H9 (cell line): Measurements from ENCODE around the gene SLC22A13. TPM values are rescaled to one million over a fixed set of nuclear protein-coding genes. Genes with fewer than 3 reads are reported as not detected.

ENCODE experiments used
- DNase-seq: peaks from one replicate; pipeline ENCODE4 v3.0.0-alpha.2; 2017
- H2AFZ ChIP-seq: one replicate; pipeline ENCODE4 v1.6.1; 2013; ENCODE audit warnings: mild to moderate bottlenecking, low read length, control low read depth, moderate library complexity
- H2AK5ac ChIP-seq: 2 replicates; pipeline ENCODE4 v1.6.1; 2013; ENCODE audit warnings: low read length, control low read depth, mixed read lengths; ENCODE audit not compliant: insufficient read length
- H2BK120ac ChIP-seq: one replicate; pipeline ENCODE4 v1.6.1; 2013; ENCODE audit warnings: low read depth, mild to moderate bottlenecking, low read length, control low read depth, inconsistent platforms; ENCODE audit not compliant: poor library complexity, severe bottlenecking
- H2BK12ac ChIP-seq: 2 replicates; pipeline ENCODE4 v1.6.1; 2013; ENCODE audit warnings: low read length, control low read depth, mixed read lengths, low read depth; ENCODE audit not compliant: insufficient read length
- H2BK15ac ChIP-seq: 2 replicates; pipeline ENCODE4 v1.6.1; 2013; ENCODE audit warnings: low read depth, low read length, control low read depth
- H2BK20ac ChIP-seq: one replicate; pipeline ENCODE4 v1.6.1; 2013; ENCODE audit warnings: low read depth, mild to moderate bottlenecking, low read length, control low read depth, inconsistent platforms; ENCODE audit not compliant: poor library complexity, severe bottlenecking
- H2BK5ac ChIP-seq: 2 replicates; pipeline ENCODE4 v1.6.1; 2013; ENCODE audit warnings: low read length, control low read depth, mixed read lengths; ENCODE audit not compliant: insufficient read length
- H3K14ac ChIP-seq: 2 replicates; pipeline ENCODE4 v1.6.1; 2013; ENCODE audit warnings: low read length, control low read depth; ENCODE audit not compliant: insufficient read depth
- H3K18ac ChIP-seq: 2 replicates; pipeline ENCODE4 v1.6.1; 2013; ENCODE audit warnings: low read depth, mild to moderate bottlenecking, mixed read lengths, low read length, control low read depth; ENCODE audit not compliant: insufficient read length
- H3K23ac ChIP-seq: 2 replicates; pipeline ENCODE4 v1.6.1; 2013; ENCODE audit warnings: low read length, control low read depth, mixed read lengths, low read depth; ENCODE audit not compliant: insufficient read length
- H3K23me2 ChIP-seq: 2 replicates; pipeline ENCODE4 v1.6.1; 2013; ENCODE audit warnings: low read depth, mild to moderate bottlenecking, mixed read lengths, low read length, control low read depth; ENCODE audit not compliant: insufficient read length, poor library complexity, severe bottlenecking
- H3K27ac ChIP-seq: 2 replicates; pipeline ENCODE4 v1.5.1; 2013; ENCODE audit warnings: low read length, control low read depth, mixed read lengths, low read depth; ENCODE audit not compliant: insufficient read length
- H3K27me3 ChIP-seq: 2 replicates; pipeline ENCODE4 v1.6.1; 2013; ENCODE audit warnings: low read length, control low read depth, inconsistent platforms; ENCODE audit not compliant: insufficient read depth
- H3K4ac ChIP-seq: 2 replicates; pipeline ENCODE4 v1.6.1; 2013; ENCODE audit warnings: low read depth, mild to moderate bottlenecking, control low read depth, inconsistent platforms, low read length, moderate library complexity
- H3K4me1 ChIP-seq: 2 replicates; pipeline ENCODE4 v1.6.1; 2013; ENCODE audit warnings: low read length, control low read depth, inconsistent platforms; ENCODE audit not compliant: insufficient read depth
- H3K4me2 ChIP-seq: 2 replicates; pipeline ENCODE4 v1.6.1; 2013; ENCODE audit warnings: low read length, control low read depth, mixed read lengths; ENCODE audit not compliant: insufficient read length, insufficient read depth
- H3K56ac ChIP-seq: 2 replicates; pipeline ENCODE4 v1.6.1; 2013; ENCODE audit warnings: low read depth, mild to moderate bottlenecking, mixed read lengths, low read length, control low read depth; ENCODE audit not compliant: insufficient read length
- H3K79me1 ChIP-seq: 2 replicates; pipeline ENCODE4 v1.6.1; 2013; ENCODE audit warnings: low read depth, mild to moderate bottlenecking, moderate library complexity, low read length, control low read depth, inconsistent platforms; ENCODE audit not compliant: insufficient read depth, poor library complexity, severe bottlenecking
- H3K79me2 ChIP-seq: 2 replicates; pipeline ENCODE4 v1.6.1; 2013; ENCODE audit warnings: low read length, control low read depth, inconsistent platforms; ENCODE audit not compliant: insufficient read depth
- H3K9ac ChIP-seq: 2 replicates; pipeline ENCODE4 v1.6.1; 2013; ENCODE audit warnings: low read length, control low read depth, mixed read lengths; ENCODE audit not compliant: insufficient read length; ENCODE audit errors: extremely low read depth
- H3K9me3 ChIP-seq: one replicate; pipeline ENCODE4 v1.6.1; 2013; ENCODE audit warnings: low read depth, low read length, inconsistent platforms; ENCODE audit not compliant: control insufficient read depth
- H3T11ph ChIP-seq: one replicate; pipeline ENCODE4 v1.6.1; 2013; ENCODE audit warnings: mild to moderate bottlenecking, low read length, control low read depth, inconsistent platforms
- H4K20me1 ChIP-seq: one replicate; pipeline ENCODE4 v1.6.1; 2013; ENCODE audit not compliant: control insufficient read depth, insufficient read length, insufficient read depth
- H4K5ac ChIP-seq: 2 replicates; pipeline ENCODE4 v1.6.1; 2013; ENCODE audit warnings: low read depth, mild to moderate bottlenecking, mixed read lengths, low read length, control low read depth; ENCODE audit not compliant: insufficient read length
- H4K8ac ChIP-seq: replicated peaks from 2 replicates; pipeline ENCODE4 v1.6.1; 2013; ENCODE audit warnings: low read length, control low read depth, mixed read lengths, low read depth; ENCODE audit not compliant: insufficient read length
- H4K91ac ChIP-seq: 2 replicates; pipeline ENCODE4 v1.6.1; 2013; ENCODE audit warnings: low read depth, mild to moderate bottlenecking, moderate library complexity, mixed read lengths, low read length, control low read depth; ENCODE audit not compliant: insufficient read length
- H3K27ac Mint-ChIP-seq, 3 experiments: 2 replicates in 2 of 3; 3 replicates in 1 of 3; pipeline ENCODE4 v1.8.0; 2020 to 2021; ENCODE audit warnings: mixed read lengths in 3 of 3, mild to moderate bottlenecking in 1 of 3, moderate library complexity in 1 of 3
- H3K27me3 Mint-ChIP-seq: 2 replicates; pipeline ENCODE4 v1.8.0; 2021; ENCODE audit warnings: low read depth, mild to moderate bottlenecking, moderate library complexity, mixed read lengths
- H3K36me3 Mint-ChIP-seq, 3 experiments: 2 replicates in 2 of 3; 3 replicates in 1 of 3; pipeline ENCODE4 v1.8.0; 2020 to 2021; ENCODE audit warnings: low read depth in 3 of 3, mixed read lengths in 3 of 3; ENCODE audit not compliant: insufficient read depth in 1 of 3
- H3K4me1 Mint-ChIP-seq, 2 experiments: 2 replicates each; pipeline ENCODE4 v1.8.0; 2020; ENCODE audit warnings: mixed read lengths in 2 of 2
- H3K4me3 Mint-ChIP-seq, 2 experiments: 2 replicates in 1 of 2; 3 replicates in 1 of 2; pipeline ENCODE4 v1.8.0; 2020 to 2021; ENCODE audit warnings: mild to moderate bottlenecking in 2 of 2, mixed read lengths in 2 of 2, moderate library complexity in 1 of 2
- H3K9me3 Mint-ChIP-seq, 2 experiments: 2 replicates in 1 of 2; 3 replicates in 1 of 2; pipeline ENCODE4 v1.8.0; 2020; ENCODE audit warnings: mild to moderate bottlenecking in 2 of 2, mixed read lengths in 2 of 2, moderate library complexity in 1 of 2
- CTCF ChIP-seq: fragments of 200-600 bp; sonication (generic); conservative IDR thresholded peaks from 3 replicates; pipeline ENCODE4 v1.8.0; 2021; ENCODE audit warnings: antibody characterized with exemption, mild to moderate bottlenecking
- WGBS: extraction: QIAGEN DNeasy Blood & Tissue Kit; methylation state at CpG from one replicate; pipeline ENCODE4 v1.1.7; 2013; ENCODE audit warnings: missing lambda C conversion rate, low lambda C conversion rate, mixed read lengths; ENCODE audit not compliant: insufficient read length; ENCODE audit errors: extremely low coverage; 5-methylcytosine and 5-hydroxymethylcytosine counted together
- total RNA-seq: library from RNA; stranded (reverse); gene quantifications from 2 replicates; pipeline ENCODE4 v1.2.1, GENCODE V29; 2021

Gene SLC22A13
- total RNA-seq, 1 experiment from 2014 or later, result not detected

- no CpG with 5 or more reads among the region's 5 CpGs for WGBS
These were observed 41.3 kb downstream of the SLC22A13 start for GRCh38 chr3:38306941-38307340.

More at GRCh38 chr3:38306941-38307340, 41.3 kb downstream of the SLC22A13 start:
- TF ChIP-seq CTCF, result no peak
- H2BK5ac ChIP-seq, result no peak overlapping the region
- H3K36me3 Mint-ChIP-seq, result no peaks in the 10 kb centered on the region
- H4K20me1 ChIP-seq, result no peaks in the 10 kb centered on the region
- no peak overlapping the region for H4K5ac ChIP-seq
- no peak overlapping the region for H3K18ac ChIP-seq
- H3T11ph ChIP-seq, result no peak overlapping the region
- H4K8ac ChIP-seq, result no peak overlapping the region
- H2BK120ac ChIP-seq, result no peak overlapping the region
- no peak overlapping the region for H3K14ac ChIP-seq
- H2BK12ac ChIP-seq, result no peak overlapping the region
- no peak overlapping the region for H2BK20ac ChIP-seq
- H3K23ac ChIP-seq, result no peak overlapping the region
- H3K79me2 ChIP-seq, result no peaks in the 10 kb centered on the region
- no peak overlapping the region for H3K4me3 Mint-ChIP-seq
- no peak for DNase-seq
- no peaks in the 10 kb centered on the region for H3K4me1 Mint-ChIP-seq
- H3K9ac ChIP-seq, result no peak overlapping the region
- no peak overlapping the region for H2BK15ac ChIP-seq
- no peaks in the 10 kb centered on the region for H3K9me3 ChIP-seq
- no peak overlapping the region for H2AK5ac ChIP-seq
- no peak overlapping the region for H3K27ac ChIP-seq
- no peaks in the 10 kb centered on the region for H3K27me3 ChIP-seq
- H4K91ac ChIP-seq, result no peak overlapping the region
- H3K4me1 ChIP-seq, result no peaks in the 10 kb centered on the region
- H3K4ac ChIP-seq, result no peak overlapping the region
- H3K79me1 ChIP-seq, result no peaks in the 10 kb centered on the region
- H3K4me2 ChIP-seq, result no peak overlapping the region
- no peak overlapping the region for H3K56ac ChIP-seq
- H3K27me3 Mint-ChIP-seq, result no peaks in the 10 kb centered on the region; the same call in 1 of the 2 replicates
- no peak overlapping the region for H3K27ac Mint-ChIP-seq
- H3K9me3 Mint-ChIP-seq, result peaks cover 0 to 2% of the 10 kb centered on the region in 2 experiments; a peak in 3 of 5 replicates
- H2AFZ ChIP-seq, result no peak overlapping the region
- no peaks in the 10 kb centered on the region for H3K23me2 ChIP-seq
